Ishikawa (cell line): ENCODE results near the gene SMCHD1.

ENCODE experiments used
- CEBPB ChIP-seq: IDR thresholded peaks from 2 replicates; pipeline ENCODE4 v1.6.1; 2012
- CREB1 ChIP-seq: IDR thresholded peaks from 2 replicates; pipeline ENCODE4 v1.6.1; 2012; ENCODE audit warnings: low read depth
- EGR1 ChIP-seq: IDR thresholded peaks from 2 replicates; pipeline ENCODE4 v1.6.1; 2012
- EP300 ChIP-seq: IDR thresholded peaks from 2 replicates; pipeline ENCODE4 v1.6.1; 2012; ENCODE audit warnings: borderline replicate concordance
- FOXM1 ChIP-seq: IDR thresholded peaks from 2 replicates; pipeline ENCODE4 v1.6.1; 2012; ENCODE audit warnings: low read depth, borderline replicate concordance
- MAX ChIP-seq: IDR thresholded peaks from 2 replicates; pipeline ENCODE4 v1.6.1; 2012
- NFIC ChIP-seq: IDR thresholded peaks from 2 replicates; pipeline ENCODE4 v1.6.1; 2012
- RAD21 ChIP-seq: IDR thresholded peaks from 2 replicates; pipeline ENCODE4 v1.6.1; 2012; ENCODE audit warnings: low read depth
- TAF1 ChIP-seq: IDR thresholded peaks from 2 replicates; pipeline ENCODE4 v1.6.1; 2012; ENCODE audit warnings: low read depth, mild to moderate bottlenecking
- TCF12 ChIP-seq: IDR thresholded peaks from 2 replicates; pipeline ENCODE4 v1.6.1; 2012; ENCODE audit warnings: low read depth
- YY1 ChIP-seq: IDR thresholded peaks from 2 replicates; pipeline ENCODE4 v1.6.1; 2012; ENCODE audit warnings: low read depth
- TF ChIP-seq, protein P1 (sequence below): IDR thresholded peaks from 2 replicates; pipeline ENCODE4 v1.6.1; 2012; ENCODE audit warnings: low read depth, mild to moderate bottlenecking

DNA sequence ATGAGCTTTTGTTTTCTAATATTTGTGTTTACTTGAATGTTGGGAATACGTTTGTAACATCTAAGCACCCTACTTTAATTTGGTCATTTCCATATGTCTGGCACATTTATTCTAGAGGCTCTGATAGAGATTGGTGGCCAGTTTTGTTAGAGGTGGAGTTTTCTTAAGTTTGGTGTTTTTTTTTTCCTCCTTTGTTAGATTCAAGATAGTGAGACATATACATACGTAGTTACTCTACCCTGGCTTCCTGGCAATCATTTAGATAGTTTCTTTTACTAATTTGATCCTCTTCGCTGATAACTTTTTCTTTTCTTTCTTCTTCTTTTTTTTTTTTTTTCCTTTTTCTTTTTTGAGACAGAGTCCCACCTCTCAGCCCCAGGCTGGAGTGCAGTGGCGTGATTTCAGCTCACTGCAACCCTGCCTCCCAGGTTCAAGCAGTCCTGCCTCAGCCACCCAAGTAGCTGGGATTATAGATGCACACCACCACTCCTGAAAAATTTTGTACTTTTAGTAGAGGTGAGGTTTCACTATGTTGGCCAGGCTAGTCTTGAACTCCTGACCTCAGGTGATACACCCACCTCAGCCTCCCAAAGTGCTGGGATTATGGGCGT, 26.6 kb downstream of the SMCHD1 start:
- no peak for TF ChIP-seq EP300
- TF ChIP-seq TAF1: no peak
- TF ChIP-seq FOXM1: no peak
- TF ChIP-seq RAD21: no peak
- TF ChIP-seq MAX: no peak
- no peak for TF ChIP-seq CREB1
- no peak for TF ChIP-seq TCF12
- TF ChIP-seq CEBPB: no peak
- TF ChIP-seq YY1: no peak
- TF ChIP-seq, protein P1, sequence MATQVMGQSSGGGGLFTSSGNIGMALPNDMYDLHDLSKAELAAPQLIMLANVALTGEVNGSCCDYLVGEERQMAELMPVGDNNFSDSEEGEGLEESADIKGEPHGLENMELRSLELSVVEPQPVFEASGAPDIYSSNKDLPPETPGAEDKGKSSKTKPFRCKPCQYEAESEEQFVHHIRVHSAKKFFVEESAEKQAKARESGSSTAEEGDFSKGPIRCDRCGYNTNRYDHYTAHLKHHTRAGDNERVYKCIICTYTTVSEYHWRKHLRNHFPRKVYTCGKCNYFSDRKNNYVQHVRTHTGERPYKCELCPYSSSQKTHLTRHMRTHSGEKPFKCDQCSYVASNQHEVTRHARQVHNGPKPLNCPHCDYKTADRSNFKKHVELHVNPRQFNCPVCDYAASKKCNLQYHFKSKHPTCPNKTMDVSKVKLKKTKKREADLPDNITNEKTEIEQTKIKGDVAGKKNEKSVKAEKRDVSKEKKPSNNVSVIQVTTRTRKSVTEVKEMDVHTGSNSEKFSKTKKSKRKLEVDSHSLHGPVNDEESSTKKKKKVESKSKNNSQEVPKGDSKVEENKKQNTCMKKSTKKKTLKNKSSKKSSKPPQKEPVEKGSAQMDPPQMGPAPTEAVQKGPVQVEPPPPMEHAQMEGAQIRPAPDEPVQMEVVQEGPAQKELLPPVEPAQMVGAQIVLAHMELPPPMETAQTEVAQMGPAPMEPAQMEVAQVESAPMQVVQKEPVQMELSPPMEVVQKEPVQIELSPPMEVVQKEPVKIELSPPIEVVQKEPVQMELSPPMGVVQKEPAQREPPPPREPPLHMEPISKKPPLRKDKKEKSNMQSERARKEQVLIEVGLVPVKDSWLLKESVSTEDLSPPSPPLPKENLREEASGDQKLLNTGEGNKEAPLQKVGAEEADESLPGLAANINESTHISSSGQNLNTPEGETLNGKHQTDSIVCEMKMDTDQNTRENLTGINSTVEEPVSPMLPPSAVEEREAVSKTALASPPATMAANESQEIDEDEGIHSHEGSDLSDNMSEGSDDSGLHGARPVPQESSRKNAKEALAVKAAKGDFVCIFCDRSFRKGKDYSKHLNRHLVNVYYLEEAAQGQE: no peak
- no peak for TF ChIP-seq EGR1
- no peak for TF ChIP-seq NFIC
